Erythroblast (primary cell): Measurements from ENCODE around the gene DNASE1L2.

Experiments
- GATA1 ChIP-seq: IDR thresholded peaks from 2 replicates; pipeline ENCODE4 v1.6.1; 2011; ENCODE audit warnings: low read depth, mild to moderate bottlenecking, control low read depth, low read length, moderate library complexity
- POLR2A ChIP-seq: IDR thresholded peaks from 2 replicates; pipeline ENCODE4 v1.6.1; 2011; ENCODE audit warnings: mild to moderate bottlenecking, low read length

GRCh38 chr16:2196162-2196980 lies 39.9 kb upstream of the DNASE1L2 start, which contains the start of gene CASKIN1:
- TF ChIP-seq POLR2A (no peak), GATA1 (no peak)
